Loucy (cell line): Measurements from ENCODE around the gene CLEC2D.

Experiments
- H2AFZ ChIP-seq: fragments of 200-600 bp; sonication (generic); 2 replicates; pipeline ENCODE4 v1.6.0; 2016; ENCODE audit warnings: antibody characterized with exemption, mild to moderate bottlenecking, low read length, moderate library complexity
- H3F3A ChIP-seq: fragments of 200-600 bp; 2 replicates; pipeline ENCODE4 v1.6.0; 2016; ENCODE audit warnings: antibody characterized with exemption, low read depth, mild to moderate bottlenecking
- H3K27me3 ChIP-seq: fragments of 200-600 bp; sonication (generic); 2 replicates; pipeline ENCODE4 v1.6.1; 2014; ENCODE audit warnings: low read length, mild to moderate bottlenecking; ENCODE audit not compliant: insufficient read depth, poor library complexity, severe bottlenecking
- H3K36me3 ChIP-seq: fragments of 200-600 bp; sonication (generic); 2 replicates; pipeline ENCODE4 v1.6.1; 2016; ENCODE audit warnings: low read length; ENCODE audit not compliant: insufficient read depth
- H3K4me1 ChIP-seq: fragments of 200-600 bp; sonication (generic); 2 replicates; pipeline ENCODE4 v1.5.1; 2014; ENCODE audit warnings: low read length, mild to moderate bottlenecking; ENCODE audit not compliant: insufficient read depth, poor library complexity, severe bottlenecking
- H3K4me2 ChIP-seq: fragments of 200-600 bp; sonication (generic); 2 replicates; pipeline ENCODE4 v1.6.0; 2014; ENCODE audit warnings: antibody characterized with exemption, low read length, low read depth, mild to moderate bottlenecking; ENCODE audit not compliant: poor library complexity, severe bottlenecking
- H3K4me3 ChIP-seq: fragments of 200-600 bp; sonication (generic); 2 replicates; pipeline ENCODE4 v1.5.1; 2014; ENCODE audit warnings: low read length, mild to moderate bottlenecking, mixed read lengths; ENCODE audit not compliant: poor library complexity, severe bottlenecking
- H3K79me2 ChIP-seq: fragments of 200-600 bp; sonication (generic); 2 replicates; pipeline ENCODE4 v1.6.1; 2014; ENCODE audit warnings: low read length; ENCODE audit not compliant: insufficient read depth
- H3K9ac ChIP-seq: fragments of 200-600 bp; sonication (generic); 2 replicates; pipeline ENCODE4 v1.6.0; 2014; ENCODE audit warnings: mild to moderate bottlenecking, low read depth, low read length, moderate library complexity; ENCODE audit not compliant: poor library complexity, severe bottlenecking
- H3K9me2 ChIP-seq: fragments of 200-600 bp; sonication (generic); replicated peaks from 2 replicates; pipeline ENCODE4 v1.6.1; 2016; ENCODE audit warnings: low read depth, low read length, mixed read lengths
- H3K9me3 ChIP-seq: fragments of 200-600 bp; sonication (generic); 2 replicates; pipeline ENCODE4 v1.6.1; 2014; ENCODE audit warnings: mild to moderate bottlenecking, antibody characterized with exemption, low read length, low read depth; ENCODE audit not compliant: insufficient read depth
- H4K20me1 ChIP-seq: fragments of 200-600 bp; sonication (generic); 2 replicates; pipeline ENCODE4 v1.6.0; 2014; ENCODE audit warnings: antibody characterized with exemption, low read length, mild to moderate bottlenecking; ENCODE audit not compliant: insufficient read depth, poor library complexity, severe bottlenecking
- CTCF ChIP-seq: fragments of 200-600 bp; sonication (generic); conservative IDR thresholded peaks from 2 replicates; pipeline ENCODE4 v1.5.1; 2014; ENCODE audit warnings: mild to moderate bottlenecking, antibody characterized with exemption, low read length
- EZH2phosphoT487 ChIP-seq: fragments of 200-600 bp; IDR thresholded peaks from 2 replicates; pipeline ENCODE4 v1.6.1; 2018; ENCODE audit warnings: antibody characterized with exemption, mild to moderate bottlenecking, moderate library complexity, borderline replicate concordance

Gene CLEC2D

GRCh38 chr12:9626821-9627220 lies 42.7 kb upstream of the CLEC2D start:
- H3K9me3 ChIP-seq: no peaks in the 10 kb centered on the region
- H2AFZ ChIP-seq: no peak overlapping the region
- H4K20me1 ChIP-seq: no peaks in the 10 kb centered on the region
- H3K9me2 ChIP-seq: no peaks in the 10 kb centered on the region
- H3K4me1 ChIP-seq: no peaks in the 10 kb centered on the region
- H3K9ac ChIP-seq: no peak overlapping the region
- no peaks in the 10 kb centered on the region for H3K36me3 ChIP-seq
- no peaks in the 10 kb centered on the region for H3F3A ChIP-seq
- no peaks in the 10 kb centered on the region for H3K27me3 ChIP-seq
- H3K4me2 ChIP-seq: no peak overlapping the region
- H3K79me2 ChIP-seq: no peaks in the 10 kb centered on the region
- no peak overlapping the region for H3K4me3 ChIP-seq
- TF ChIP-seq CTCF: no peak
- TF ChIP-seq EZH2phosphoT487: no peak

GRCh38 chr12:9632766-9633165 lies 36.7 kb upstream of the CLEC2D start:
- H3K36me3 ChIP-seq: no peaks in the 10 kb centered on the region
- no peak overlapping the region for H3K4me3 ChIP-seq
- no peaks in the 10 kb centered on the region for H3K9me2 ChIP-seq
- H3K4me2 ChIP-seq: no peak overlapping the region
- no peak overlapping the region for H2AFZ ChIP-seq
- TF ChIP-seq CTCF (no peak), EZH2phosphoT487 (no peak)
- H3K9ac ChIP-seq: no peak overlapping the region
- no peaks in the 10 kb centered on the region for H3K27me3 ChIP-seq
- H3K4me1 ChIP-seq: peaks cover 4% of the 10 kb centered on the region
- no peaks in the 10 kb centered on the region for H3K9me3 ChIP-seq
- H4K20me1 ChIP-seq: no peaks in the 10 kb centered on the region
- no peaks in the 10 kb centered on the region for H3F3A ChIP-seq
- no peaks in the 10 kb centered on the region for H3K79me2 ChIP-seq

DNA sequence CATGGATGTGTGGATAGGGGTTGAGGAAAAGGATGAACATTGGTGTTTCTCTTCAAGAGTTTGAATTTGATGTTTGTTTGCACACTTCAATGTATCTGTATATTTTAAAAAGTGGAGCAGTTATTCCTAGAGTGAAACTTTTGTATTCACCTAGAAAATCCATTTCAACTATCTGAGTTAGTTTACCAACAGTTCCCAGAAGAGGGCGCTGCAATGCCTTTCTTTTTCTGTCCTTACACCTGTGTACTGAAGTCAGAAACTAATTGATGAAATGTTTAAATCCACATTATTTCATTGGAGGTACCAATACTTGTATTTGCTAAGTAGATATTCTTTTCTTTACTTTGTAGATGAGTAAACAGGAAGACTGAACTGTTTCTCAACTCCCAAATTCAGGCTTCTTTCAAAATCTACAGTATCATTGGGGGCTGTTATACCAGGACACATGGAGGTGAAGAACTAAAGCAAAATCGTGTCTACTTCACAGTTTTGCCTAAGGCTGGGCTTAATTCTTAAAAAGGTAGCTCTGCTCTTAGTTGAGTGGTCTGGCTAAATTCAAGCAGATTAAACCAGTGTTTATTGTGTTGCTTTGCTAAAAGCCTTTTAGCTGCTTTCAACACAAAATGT lies 35.2 kb upstream of the CLEC2D start:
- Histone ChIP-seq H3K9ac (no peak overlapping the region), H2AFZ (no peak overlapping the region)

More for the DNA sequence above, 35.2 kb upstream of the CLEC2D start:
- Histone ChIP-seq H3F3A (no peaks in the 10 kb centered on the region), H3K4me2 (no peak overlapping the region), H3K27me3 (no peaks in the 10 kb centered on the region), H3K79me2 (no peaks in the 10 kb centered on the region), H3K36me3 (no peaks in the 10 kb centered on the region), H3K4me3 (no peak overlapping the region), H3K9me3 (0 out of 2 replicates have a peak, but pooled peaks cover under 1% of the 10 kb centered on the region), H3K9me2 (no peaks in the 10 kb centered on the region), H4K20me1 (no peaks in the 10 kb centered on the region), H3K4me1 (peaks cover 8% of the 10 kb centered on the region)
- no peak for TF ChIP-seq EZH2phosphoT487
- peak; percentile 90 for TF ChIP-seq CTCF
